ENCODE results near the gene VAC14.
"Not testable (repeated sequence)": the region's sequence is repeated elsewhere in the genome, so short reads cannot be mapped to it uniquely, and the experiment has no call there.

The VAC14 gene

GRCh38 chr16:70658921-70659320, 142.0 kb downstream of the VAC14 start:
- DNase-seq = no peak

DNA sequence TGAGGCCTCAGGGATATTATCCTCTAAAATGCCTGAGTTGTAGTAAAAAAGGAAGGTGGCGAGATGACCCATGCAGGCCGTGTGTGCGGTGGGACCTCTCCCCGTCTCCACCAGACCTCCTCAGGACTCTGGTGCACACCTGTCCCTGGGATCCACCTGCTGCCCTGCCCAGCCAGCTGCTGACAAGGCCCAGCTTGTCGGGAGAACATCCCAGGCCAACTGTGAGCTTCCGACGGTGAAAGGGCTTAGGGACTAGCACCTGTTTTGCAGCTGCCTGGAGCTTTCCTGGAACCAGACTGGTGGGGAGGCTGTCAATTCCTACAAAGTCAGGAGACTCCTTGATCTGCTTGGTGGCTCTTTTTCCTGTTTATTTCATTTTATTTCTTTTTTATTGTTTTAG, 143.0 kb downstream of the VAC14 start:
- DNase-seq = no peak

GRCh38 chr16:70656712-70657263, 144.2 kb downstream of the VAC14 start:
- no peak for DNase-seq

GRCh38 chr16:70656065-70656711, 144.8 kb downstream of the VAC14 start:
- DNase-seq = no peak

DNA sequence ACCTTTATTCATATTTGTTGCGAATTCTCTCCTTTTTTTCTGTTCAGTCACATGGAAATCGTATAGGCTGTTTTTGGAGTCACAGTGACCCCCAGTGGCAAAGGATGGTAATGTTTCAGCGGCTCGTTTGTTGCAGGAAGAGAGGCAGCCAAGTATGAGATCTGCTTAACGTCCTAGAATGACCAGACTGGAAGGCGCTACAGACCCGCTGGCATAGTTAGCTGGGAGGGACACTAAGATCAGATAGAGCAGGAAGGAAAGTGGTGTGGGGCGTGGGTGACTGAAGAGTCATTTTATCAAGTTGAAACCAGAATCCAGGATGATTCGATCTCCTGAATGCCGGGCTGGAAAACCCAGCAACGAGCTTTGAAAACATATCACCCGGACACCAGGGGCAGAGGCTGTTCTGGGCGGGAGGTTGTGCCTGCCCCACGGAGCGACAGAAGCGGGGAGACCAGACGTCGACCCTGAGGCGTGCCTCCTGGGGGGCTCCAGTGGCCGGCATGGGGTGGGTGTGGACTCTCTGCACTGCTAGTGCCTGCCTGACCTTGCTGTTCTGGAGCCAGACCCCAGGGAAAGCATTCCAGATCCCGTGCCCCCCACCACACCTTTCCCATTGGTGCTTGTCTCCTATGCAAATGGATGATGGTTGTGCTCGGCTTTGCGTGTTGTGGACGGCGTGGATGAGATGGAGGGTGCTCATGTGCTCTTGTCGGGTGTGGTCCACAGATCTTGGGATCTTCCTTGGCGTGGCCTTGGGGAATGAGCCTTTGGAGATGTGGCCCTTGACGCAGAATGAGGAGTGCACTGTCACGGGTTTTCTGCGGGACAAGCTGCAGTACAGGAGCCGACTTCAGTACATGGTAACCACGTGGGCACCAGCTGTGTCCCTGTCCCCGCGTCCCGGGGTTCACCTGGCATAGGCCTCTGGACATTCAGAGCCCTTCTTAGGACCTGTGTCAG, 146.9 kb downstream of the VAC14 start:
- DNase-seq = peak; percentile 44 to 86 (median 64)

DNA sequence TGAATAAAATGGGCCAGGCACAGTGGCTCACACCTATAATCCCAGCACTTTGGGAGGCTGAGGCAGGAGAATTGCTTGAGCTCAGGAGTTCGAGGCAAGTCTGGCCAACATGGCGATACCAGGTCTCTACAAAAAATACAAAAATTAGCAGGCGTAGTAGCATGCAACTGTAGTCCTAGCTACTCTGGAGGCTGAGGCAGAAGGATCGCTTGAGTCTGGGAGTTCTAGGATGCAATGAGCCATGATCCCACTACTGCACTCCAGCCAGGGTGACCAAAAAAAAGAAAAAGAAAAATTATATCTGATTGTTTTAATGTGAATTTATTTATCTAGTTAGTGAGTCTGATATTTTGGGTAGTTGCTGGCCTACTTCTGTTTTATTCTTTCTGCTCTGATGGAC, 147.6 kb downstream of the VAC14 start:
- no peak for DNase-seq

DNA sequence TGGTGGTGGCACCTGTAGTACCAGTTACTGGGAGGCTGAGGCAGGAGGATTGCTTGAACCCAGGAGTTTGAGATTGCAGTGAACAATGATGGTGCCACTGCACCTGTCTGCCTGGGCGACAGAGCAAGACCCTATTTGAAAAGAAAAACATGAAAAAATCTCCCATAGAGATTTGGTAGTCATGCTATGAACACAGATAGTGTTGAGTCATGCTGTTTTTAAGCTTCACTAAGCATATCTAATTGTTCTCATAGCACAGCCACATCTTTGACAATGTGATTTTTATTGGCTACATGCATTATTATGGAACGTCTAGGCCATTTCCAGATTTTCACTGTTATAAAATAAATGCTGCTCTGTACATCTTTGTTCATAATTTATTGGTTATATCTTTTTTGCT, 148.6 kb downstream of the VAC14 start:
- no peak for DNase-seq

DNA sequence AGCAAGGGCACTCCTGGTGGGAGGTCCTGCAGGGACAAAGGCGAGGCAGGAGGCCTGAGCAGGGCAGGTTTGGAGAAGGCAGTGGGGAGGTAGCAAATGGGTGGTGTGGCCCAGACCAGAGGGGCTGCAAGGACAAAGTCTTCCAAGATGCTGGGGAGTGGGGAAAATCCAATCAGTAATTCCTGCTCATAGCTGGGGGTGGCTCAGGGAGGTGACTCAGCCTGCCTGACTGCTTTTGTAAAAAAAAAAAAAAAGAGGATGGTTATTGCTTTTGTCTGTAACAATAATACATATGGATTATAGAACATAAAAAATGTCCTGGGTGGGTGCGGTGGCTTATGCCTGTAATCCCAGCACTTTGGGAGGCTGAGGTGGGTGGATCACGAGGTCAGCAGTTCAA, 149.4 kb downstream of the VAC14 start:
- DNase-seq = no peak

- DNase-seq = no peak
Measured at GRCh38 chr16:70650216-70650615, 150.7 kb downstream of the VAC14 start.

GRCh38 chr16:70649300-70649699, 151.7 kb downstream of the VAC14 start:
- DNase-seq = no peak

GRCh38 chr16:70648606-70649005, 152.4 kb downstream of the VAC14 start:
- no peak for DNase-seq

- DNase-seq = no peak
Measured at GRCh38 chr16:70647441-70648359, 153.3 kb downstream of the VAC14 start.

DNA sequence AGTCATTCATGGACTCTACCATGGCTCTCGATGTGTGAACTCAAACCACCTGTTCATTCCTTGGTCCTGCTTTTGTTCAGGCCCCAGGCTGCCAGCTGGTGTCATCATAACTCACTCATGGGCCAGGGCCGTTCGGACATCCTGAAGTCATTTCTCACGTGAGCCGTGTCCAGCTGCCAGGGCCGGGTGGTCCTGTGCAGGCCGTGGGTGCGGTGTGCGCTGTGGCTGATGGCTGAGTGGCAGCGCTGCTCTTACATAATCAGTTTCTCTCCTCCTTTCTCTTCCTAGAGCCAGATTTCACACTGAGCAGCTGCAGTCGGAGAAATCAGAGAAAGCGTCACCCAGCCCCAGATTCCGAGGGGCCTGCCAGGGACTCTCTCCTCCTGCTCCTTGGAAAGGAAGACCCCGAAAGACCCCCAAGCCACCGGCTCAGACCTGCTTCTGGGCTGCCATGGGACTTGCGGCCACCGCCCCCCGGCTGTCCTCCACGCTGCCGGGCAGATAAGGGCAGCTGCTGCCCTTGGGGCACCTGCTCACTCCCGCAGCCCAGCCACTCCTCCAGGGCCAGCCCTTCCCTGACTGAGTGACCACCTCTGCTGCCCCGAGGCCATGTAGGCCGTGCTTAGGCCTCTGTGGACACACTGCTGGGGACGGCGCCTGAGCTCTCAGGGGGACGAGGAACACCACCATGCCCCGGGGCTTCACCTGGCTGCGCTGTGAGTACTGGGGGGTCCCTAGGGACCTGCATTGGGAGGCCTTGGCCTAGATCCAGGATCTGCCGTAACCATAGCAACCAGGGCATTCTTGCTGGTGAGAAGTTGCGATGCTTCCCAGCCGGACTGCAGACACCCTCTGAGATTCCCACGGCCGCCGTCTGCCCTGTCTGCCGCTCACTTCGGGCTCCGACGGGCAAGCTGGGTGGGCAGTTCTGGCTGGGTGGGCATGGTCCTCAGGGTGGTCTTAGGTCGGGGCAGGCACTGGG, 154.4 kb downstream of the VAC14 start, which contains the start of gene IL34:
Gene IL34, plus strand, starts transcription at position 300 of the 982 bp plus-strand sequence. Its CDS starts 389 bp downstream, at position 689.
- DNase-seq = no peak

GRCh38 chr16:70644763-70645597, 156.0 kb downstream of the VAC14 start:
- no peak for DNase-seq

DNA sequence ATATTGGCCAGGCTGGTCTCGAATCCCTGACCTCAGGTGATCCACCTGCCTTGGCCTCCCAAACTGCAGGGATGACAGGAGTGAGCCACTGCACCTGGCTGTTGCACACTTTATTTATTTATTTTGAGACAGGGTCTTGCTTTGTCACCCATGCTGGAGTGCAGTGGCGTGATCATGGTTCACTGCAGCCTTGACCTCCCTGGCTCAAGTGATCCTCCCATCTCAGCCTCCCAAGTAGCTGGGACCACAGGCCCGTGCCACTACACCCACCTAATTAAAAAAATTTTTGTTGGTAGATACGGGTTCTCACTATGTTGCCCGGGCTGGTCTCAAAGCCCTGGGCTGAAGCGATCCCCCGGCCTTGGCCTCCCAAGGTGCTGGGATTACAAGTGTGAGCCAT, 157.7 kb downstream of the VAC14 start:
- not testable (repeated sequence) for DNase-seq

- no peak for DNase-seq
Measured at GRCh38 chr16:70642633-70643032, 158.3 kb downstream of the VAC14 start.

- DNase-seq = no peak
Measured at GRCh38 chr16:70638814-70639792, 161.9 kb downstream of the VAC14 start.
